ENCODE data around the gene LRMDA.

Gene LRMDA

GRCh38 chr10:76353237-76353851 is 921.9 kb downstream of the LRMDA start:
- H3K27ac ChIP-seq (ENCODE audit: low read length) = no peak overlapping the region
- no peak for ATAC-seq (ENCODE audit: insufficient read depth, low read depth)
- no peak for TF ChIP-seq CTCF (IDR thresholded peaks at IDR 0.05; ENCODE audit: borderline replicate concordance, extremely low read depth, low read length, poor library complexity, severe bottlenecking)
- TF ChIP-seq EZH2 (IDR thresholded peaks at IDR 0.05; ENCODE audit: borderline replicate concordance, low read depth, low read length, severe bottlenecking) = no peak

GRCh38 chr10:76354212-76354738 is 922.9 kb downstream of the LRMDA start:
- H3K27me3 ChIP-seq (ENCODE audit: insufficient read depth, low read length, poor library complexity) = no peaks in the 10 kb centered on the region
- H2AFZ ChIP-seq (ENCODE audit: low read depth, low read length) = no peak overlapping the region
- H3K4me2 ChIP-seq (ENCODE audit: insufficient read depth, low read length) = no peak overlapping the region
- no peaks in the 10 kb centered on the region for H3K79me2 ChIP-seq (ENCODE audit: insufficient read depth, low read length)
- no peak for DNase-seq
- no peak overlapping the region for H3K27ac ChIP-seq (ENCODE audit: low read length)
- no peaks in the 10 kb centered on the region for H3K4me1 ChIP-seq (ENCODE audit: insufficient read depth, low read length)
- no peaks in the 10 kb centered on the region for H4K20me1 ChIP-seq (ENCODE audit: insufficient read depth, low read length)
- H3K4me3 ChIP-seq (ENCODE audit: low read depth in 1 of 2, low read length in 2 of 2) = no peak overlapping the region
- H3K36me3 ChIP-seq (ENCODE audit: insufficient read depth, low read length) = no peaks in the 10 kb centered on the region
- TF ChIP-seq EZH2 (IDR thresholded peaks at IDR 0.05; ENCODE audit: borderline replicate concordance, low read depth, low read length, severe bottlenecking) (no peak), CTCF (IDR thresholded peaks at IDR 0.05; ENCODE audit: borderline replicate concordance, extremely low read depth, low read length, poor library complexity, severe bottlenecking) (no peak)
- no peak overlapping the region for H3K9ac ChIP-seq (ENCODE audit: low read depth, low read length)
- H3K9me3 ChIP-seq (ENCODE audit: insufficient read depth, low read length, severe bottlenecking) = no peaks in the 10 kb centered on the region
- no peak for ATAC-seq (ENCODE audit: insufficient read depth, low read depth)

More at GRCh38 chr10:76353237-76353851, 921.9 kb downstream of the LRMDA start:
- Histone ChIP-seq H4K20me1 (ENCODE audit: insufficient read depth, low read length) (no peaks in the 10 kb centered on the region), H3K4me1 (ENCODE audit: insufficient read depth, low read length) (no peaks in the 10 kb centered on the region), H2AFZ (ENCODE audit: low read depth, low read length) (no peak overlapping the region), H3K4me3 (ENCODE audit: low read depth in 1 of 2, low read length in 2 of 2) (no peak overlapping the region), H3K27me3 (ENCODE audit: insufficient read depth, low read length, poor library complexity) (no peaks in the 10 kb centered on the region), H3K79me2 (ENCODE audit: insufficient read depth, low read length) (no peaks in the 10 kb centered on the region), H3K4me2 (ENCODE audit: insufficient read depth, low read length) (no peak overlapping the region), H3K9ac (ENCODE audit: low read depth, low read length) (no peak overlapping the region), H3K9me3 (ENCODE audit: insufficient read depth, low read length, severe bottlenecking) (no peaks in the 10 kb centered on the region), H3K36me3 (ENCODE audit: insufficient read depth, low read length) (no peaks in the 10 kb centered on the region)
- DNase-seq = no peak

GRCh38 chr10:76354921-76355320 is 923.5 kb downstream of the LRMDA start:
- DNase-seq (no peak), ATAC-seq (ENCODE audit: insufficient read depth, low read depth) (no peak)
- no peak overlapping the region for H3K27ac ChIP-seq (ENCODE audit: low read length)
- TF ChIP-seq EZH2 (IDR thresholded peaks at IDR 0.05; ENCODE audit: borderline replicate concordance, low read depth, low read length, severe bottlenecking) (no peak), CTCF (IDR thresholded peaks at IDR 0.05; ENCODE audit: borderline replicate concordance, extremely low read depth, low read length, poor library complexity, severe bottlenecking) (no peak)
- no peaks in the 10 kb centered on the region for H3K36me3 ChIP-seq (ENCODE audit: insufficient read depth, low read length)
- H4K20me1 ChIP-seq (ENCODE audit: insufficient read depth, low read length) = no peaks in the 10 kb centered on the region
- no peak overlapping the region for H3K4me3 ChIP-seq (ENCODE audit: low read depth in 1 of 2, low read length in 2 of 2)
- H2AFZ ChIP-seq (ENCODE audit: low read depth, low read length) = no peak overlapping the region
- H3K79me2 ChIP-seq (ENCODE audit: insufficient read depth, low read length) = no peaks in the 10 kb centered on the region
- H3K27me3 ChIP-seq (ENCODE audit: insufficient read depth, low read length, poor library complexity) = no peaks in the 10 kb centered on the region
- no peaks in the 10 kb centered on the region for H3K4me1 ChIP-seq (ENCODE audit: insufficient read depth, low read length)
- no peak overlapping the region for H3K4me2 ChIP-seq (ENCODE audit: insufficient read depth, low read length)
- no peak overlapping the region for H3K9ac ChIP-seq (ENCODE audit: low read depth, low read length)
- H3K9me3 ChIP-seq (ENCODE audit: insufficient read depth, low read length, severe bottlenecking) = no peaks in the 10 kb centered on the region

Data from DND-41 (cell line).